Measurements from ENCODE around the gene SOHLH2. TPM values are rescaled to one million over a fixed set of nuclear protein-coding genes. Genes with fewer than 3 reads are reported as not detected.

Gene SOHLH2
- total and polyA plus RNA-seq, 4 donors = 0.84 TPM; not detected in 3

- H3K4me1 ChIP-seq (ENCODE audit: control insufficient read depth in 4 of 4, insufficient read depth in 4 of 4, low read length in 3 of 4) = no peaks in the 10 kb centered on the region
- H3K27ac ChIP-seq (ENCODE audit: low read depth in 1 of 2, low read length in 2 of 2) = no peak overlapping the region
- H3K27me3 ChIP-seq (ENCODE audit: control insufficient read depth in 4 of 4, insufficient read depth in 4 of 4, low read length in 3 of 4) = no peaks in the 10 kb centered on the region
- H3K36me3 ChIP-seq (ENCODE audit: control insufficient read depth in 4 of 4, insufficient read depth in 3 of 4, low read depth in 1 of 4, low read length in 3 of 4) = no peaks in the 10 kb centered on the region
- WGBS = 63% methylated on average over 4 of the region's 4 CpGs
- no peak for TF ChIP-seq YY1 (IDR thresholded peaks at IDR 0.05)
- H3K9me3 ChIP-seq (ENCODE audit: control insufficient read depth in 4 of 4, low read length in 3 of 4) = peaks cover 0 to 1% (median 0%) of the 10 kb centered on the region in 4 donors
- no peak overlapping the region for H3K9ac ChIP-seq (ENCODE audit: low read depth in 1 of 2, low read length in 2 of 2)
- H3K4me3 ChIP-seq (ENCODE audit: low read depth in 1 of 3, low read length in 3 of 3) = no peak overlapping the region
- no peak for DNase-seq (ENCODE audit: low spot score)
These were observed 2.8 kb downstream of the SOHLH2 start for GRCh38 chr13:36211567-36211966.

DNA sequence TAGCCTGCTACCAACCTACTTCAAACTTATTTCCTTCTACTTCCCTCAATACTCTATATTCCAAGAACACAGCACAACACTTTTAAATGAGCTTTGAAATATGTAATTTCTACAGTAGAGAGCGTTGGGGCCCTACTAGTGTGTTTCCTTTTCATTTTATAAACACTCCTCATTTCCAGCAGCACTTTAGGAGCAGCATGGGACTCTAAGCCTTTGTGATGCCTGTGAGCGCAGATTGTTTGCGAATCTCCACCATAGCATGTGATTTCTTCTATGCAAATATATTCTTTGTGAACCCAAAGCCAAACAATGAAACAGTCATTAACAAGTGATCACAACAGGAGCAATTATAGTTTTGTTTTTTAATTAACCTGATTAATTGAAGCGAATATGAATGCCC lies 3.6 kb downstream of the SOHLH2 start:
- H3K4me3 ChIP-seq (ENCODE audit: low read depth in 1 of 3, low read length in 3 of 3) = no peak overlapping the region
- DNase-seq (ENCODE audit: low spot score) = no peak
- no peak overlapping the region for H3K27ac ChIP-seq (ENCODE audit: low read depth in 1 of 2, low read length in 2 of 2)
- no peaks in the 10 kb centered on the region for H3K4me1 ChIP-seq (ENCODE audit: control insufficient read depth in 4 of 4, insufficient read depth in 4 of 4, low read length in 3 of 4)
- no peak for TF ChIP-seq EGR1 (IDR thresholded peaks at IDR 0.05; ENCODE audit: low read depth in 2 of 2)
- TF ChIP-seq RAD21 (IDR thresholded peaks at IDR 0.05) = no peak
- no peak for TF ChIP-seq HNF4G (IDR thresholded peaks at IDR 0.05)
- TF ChIP-seq, protein P1, sequence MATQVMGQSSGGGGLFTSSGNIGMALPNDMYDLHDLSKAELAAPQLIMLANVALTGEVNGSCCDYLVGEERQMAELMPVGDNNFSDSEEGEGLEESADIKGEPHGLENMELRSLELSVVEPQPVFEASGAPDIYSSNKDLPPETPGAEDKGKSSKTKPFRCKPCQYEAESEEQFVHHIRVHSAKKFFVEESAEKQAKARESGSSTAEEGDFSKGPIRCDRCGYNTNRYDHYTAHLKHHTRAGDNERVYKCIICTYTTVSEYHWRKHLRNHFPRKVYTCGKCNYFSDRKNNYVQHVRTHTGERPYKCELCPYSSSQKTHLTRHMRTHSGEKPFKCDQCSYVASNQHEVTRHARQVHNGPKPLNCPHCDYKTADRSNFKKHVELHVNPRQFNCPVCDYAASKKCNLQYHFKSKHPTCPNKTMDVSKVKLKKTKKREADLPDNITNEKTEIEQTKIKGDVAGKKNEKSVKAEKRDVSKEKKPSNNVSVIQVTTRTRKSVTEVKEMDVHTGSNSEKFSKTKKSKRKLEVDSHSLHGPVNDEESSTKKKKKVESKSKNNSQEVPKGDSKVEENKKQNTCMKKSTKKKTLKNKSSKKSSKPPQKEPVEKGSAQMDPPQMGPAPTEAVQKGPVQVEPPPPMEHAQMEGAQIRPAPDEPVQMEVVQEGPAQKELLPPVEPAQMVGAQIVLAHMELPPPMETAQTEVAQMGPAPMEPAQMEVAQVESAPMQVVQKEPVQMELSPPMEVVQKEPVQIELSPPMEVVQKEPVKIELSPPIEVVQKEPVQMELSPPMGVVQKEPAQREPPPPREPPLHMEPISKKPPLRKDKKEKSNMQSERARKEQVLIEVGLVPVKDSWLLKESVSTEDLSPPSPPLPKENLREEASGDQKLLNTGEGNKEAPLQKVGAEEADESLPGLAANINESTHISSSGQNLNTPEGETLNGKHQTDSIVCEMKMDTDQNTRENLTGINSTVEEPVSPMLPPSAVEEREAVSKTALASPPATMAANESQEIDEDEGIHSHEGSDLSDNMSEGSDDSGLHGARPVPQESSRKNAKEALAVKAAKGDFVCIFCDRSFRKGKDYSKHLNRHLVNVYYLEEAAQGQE (IDR thresholded peaks at IDR 0.05) = no peak
- TF ChIP-seq, protein P2, sequence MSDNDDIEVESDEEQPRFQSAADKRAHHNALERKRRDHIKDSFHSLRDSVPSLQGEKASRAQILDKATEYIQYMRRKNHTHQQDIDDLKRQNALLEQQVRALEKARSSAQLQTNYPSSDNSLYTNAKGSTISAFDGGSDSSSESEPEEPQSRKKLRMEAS (IDR thresholded peaks at IDR 0.05) = no peak
- 74% methylated on average over 4 of the region's 4 CpGs for whole genome bisulfite sequencing
- no peak overlapping the region for H3K9ac ChIP-seq (ENCODE audit: low read depth in 1 of 2, low read length in 2 of 2)
- H3K9me3 ChIP-seq (ENCODE audit: control insufficient read depth in 4 of 4, low read length in 3 of 4) = peaks cover 0 to 1% (median 0%) of the 10 kb centered on the region in 4 donors
- no peaks in the 10 kb centered on the region for H3K27me3 ChIP-seq (ENCODE audit: control insufficient read depth in 4 of 4, insufficient read depth in 4 of 4, low read length in 3 of 4)
- no peaks in the 10 kb centered on the region for H3K36me3 ChIP-seq (ENCODE audit: control insufficient read depth in 4 of 4, insufficient read depth in 3 of 4, low read depth in 1 of 4, low read length in 3 of 4)

DNA sequence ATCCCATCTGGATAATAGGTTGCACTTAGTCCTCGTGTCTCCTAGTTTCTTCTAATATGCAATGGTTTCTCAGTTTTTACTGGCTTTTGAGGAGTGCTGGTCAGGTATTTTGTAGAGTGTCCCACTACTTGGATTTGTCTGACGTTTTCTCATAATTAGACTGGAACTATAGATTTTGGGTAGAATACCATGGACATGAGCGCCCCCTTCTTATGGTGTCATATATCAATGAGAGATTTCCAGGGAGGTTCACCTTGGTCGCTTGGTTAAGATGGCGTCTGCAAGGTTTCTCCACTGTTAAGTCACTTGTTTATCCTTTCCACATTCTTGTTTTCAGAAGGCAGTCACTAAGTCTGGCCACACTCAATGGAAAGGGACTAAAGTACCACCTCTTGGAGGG lies 6.7 kb downstream of the SOHLH2 start:
- Histone ChIP-seq H3K9me3 (ENCODE audit: control insufficient read depth in 4 of 4, low read length in 3 of 4) (peaks cover 0 to 1% (median 0%) of the 10 kb centered on the region in 4 donors), H3K36me3 (ENCODE audit: control insufficient read depth in 4 of 4, insufficient read depth in 3 of 4, low read depth in 1 of 4, low read length in 3 of 4) (no peaks in the 10 kb centered on the region), H3K4me3 (ENCODE audit: low read depth in 1 of 3, low read length in 3 of 3) (no peak overlapping the region), H3K9ac (ENCODE audit: low read depth in 1 of 2, low read length in 2 of 2) (no peak overlapping the region), H3K27me3 (ENCODE audit: control insufficient read depth in 4 of 4, insufficient read depth in 4 of 4, low read length in 3 of 4) (no peaks in the 10 kb centered on the region), H3K4me1 (ENCODE audit: control insufficient read depth in 4 of 4, insufficient read depth in 4 of 4, low read length in 3 of 4) (no peaks in the 10 kb centered on the region), H3K27ac (ENCODE audit: low read depth in 1 of 2, low read length in 2 of 2) (no peak overlapping the region)
- TF ChIP-seq RXRA (IDR thresholded peaks at IDR 0.05) (no peak), GABPA (IDR thresholded peaks at IDR 0.05 in 1 of 2, conservative IDR thresholded peaks at IDR 0.05 in 1 of 2) (no peak)
- 72% methylated on average over 5 of the region's 5 CpGs for WGBS
- DNase-seq (ENCODE audit: low spot score) = no peak

GRCh38 chr13:36193151-36193855 lies 21.1 kb downstream of the SOHLH2 start:
- H3K9ac ChIP-seq (ENCODE audit: low read depth in 1 of 2, low read length in 2 of 2) = no peak overlapping the region
- H3K4me1 ChIP-seq (ENCODE audit: control insufficient read depth in 4 of 4, insufficient read depth in 4 of 4, low read length in 3 of 4) = no peaks in the 10 kb centered on the region
- H3K9me3 ChIP-seq (ENCODE audit: control insufficient read depth in 4 of 4, low read length in 3 of 4) = peaks cover 0 to 2% (median 0%) of the 10 kb centered on the region in 4 donors
- H3K27me3 ChIP-seq (ENCODE audit: control insufficient read depth in 4 of 4, insufficient read depth in 4 of 4, low read length in 3 of 4) = peaks cover 0 to 3% (median 0%) of the 10 kb centered on the region in 4 donors
- WGBS = 72% methylated on average over 1 of the region's 1 CpG
- H3K4me3 ChIP-seq (ENCODE audit: low read depth in 1 of 3, low read length in 3 of 3) = no peak overlapping the region
- no peaks in the 10 kb centered on the region for H3K36me3 ChIP-seq (ENCODE audit: control insufficient read depth in 4 of 4, insufficient read depth in 3 of 4, low read depth in 1 of 4, low read length in 3 of 4)
- TF ChIP-seq EGR1 (IDR thresholded peaks at IDR 0.05; ENCODE audit: low read depth in 2 of 2) = no peak
- no peak for TF ChIP-seq RAD21 (IDR thresholded peaks at IDR 0.05)
- no peak for DNase-seq (ENCODE audit: low spot score)
- no peak overlapping the region for H3K27ac ChIP-seq (ENCODE audit: low read depth in 1 of 2, low read length in 2 of 2)

Measured in liver (tissue), 9 donors.